K562 (cell line): ENCODE results near the gene NEMF. TPM values are rescaled to one million over a fixed set of nuclear protein-coding genes. Genes with fewer than 3 reads are reported as not detected.

Source experiments
- ADNP ChIP-seq: fragments of 200-800 bp; sonication (Bioruptor generic); IDR thresholded peaks from 2 replicates; pipeline ENCODE4 v1.6.1; 2016; ENCODE audit warnings: missing genetic modification characterization, missing compliant biosample characterization
- CREB1 ChIP-seq, 2 experiments: sonication (generic) in 1 of 2; formaldehyde crosslinking in 1 of 2; IDR thresholded peaks; 2 replicates each; pipeline versions ENCODE4 v1.6.1 to v1.8.0; 2012 to 2022; ENCODE audit warnings: inconsistent platforms in 1 of 2, mild to moderate bottlenecking in 1 of 2, missing genetic modification reagents in 1 of 2, moderate library complexity in 1 of 2
- CTCF ChIP-seq, 3 experiments: IDR thresholded peaks in 2 of 3; conservative IDR thresholded peaks in 1 of 3; 2 replicates each; pipeline ENCODE4 v1.5.1; 2011 to 2012; ENCODE audit warnings: low read length in 3 of 3, mild to moderate bottlenecking in 3 of 3, control low read depth in 2 of 3, improper control_type of control experiment in 1 of 3, inconsistent platforms in 1 of 3, low read depth in 1 of 3, mixed read lengths in 1 of 3, moderate library complexity in 1 of 3; ENCODE audit not compliant: insufficient read depth in 2 of 3
- ESRRA ChIP-seq: fragments of 450-650 bp; IDR thresholded peaks from 2 replicates; pipeline ENCODE4 v1.6.1; 2014; ENCODE audit warnings: low read depth, mild to moderate bottlenecking, moderate library complexity, borderline replicate concordance
- FIP1L1 ChIP-seq: fragments of 200-400 bp; formaldehyde crosslinking; IDR thresholded peaks from 2 replicates; pipeline ENCODE4 v1.6.1; 2018; ENCODE audit warnings: mild to moderate bottlenecking, low read depth, low read length; ENCODE audit not compliant: poor library complexity, severe bottlenecking
- FOXJ2 ChIP-seq: fragments of 200-800 bp; sonication (Bioruptor generic); IDR thresholded peaks from 2 replicates; pipeline ENCODE4 v1.6.1; 2016; ENCODE audit warnings: missing genetic modification characterization, missing compliant biosample characterization
- GATAD2B ChIP-seq: fragments of 450-650 bp; IDR thresholded peaks from 2 replicates; pipeline ENCODE4 v1.6.1; 2017; ENCODE audit warnings: mild to moderate bottlenecking, borderline replicate concordance
- HCFC1 ChIP-seq: IDR thresholded peaks from 2 replicates; pipeline ENCODE4 v1.6.1; 2012; ENCODE audit warnings: low read depth, low read length, improper control_type of control experiment
- HDAC2 ChIP-seq: fragments of 450-650 bp; IDR thresholded peaks from 2 replicates; pipeline ENCODE4 v1.6.1; 2016; ENCODE audit warnings: mild to moderate bottlenecking
- HNRNPH1 ChIP-seq: fragments of 200-400 bp; formaldehyde crosslinking; optimal IDR thresholded peaks from 2 replicates; pipeline ENCODE3; 2017; ENCODE audit warnings: low read depth, mild to moderate bottlenecking, low read length, moderate library complexity
- MEF2D ChIP-seq: conservative IDR thresholded peaks from 2 replicates; pipeline ENCODE4 v1.6.1; 2016; ENCODE audit warnings: low read depth, missing genetic modification characterization, missing compliant biosample characterization
- NFYB ChIP-seq: IDR thresholded peaks from 2 replicates; pipeline ENCODE4 v1.6.1; 2011; ENCODE audit warnings: mild to moderate bottlenecking, moderate library complexity; ENCODE audit not compliant: insufficient read length; ENCODE audit errors: extremely low read depth
- PCBP1 ChIP-seq: fragments of 200-400 bp; formaldehyde crosslinking; IDR thresholded peaks from 2 replicates; pipeline ENCODE4 v1.6.1; 2018; ENCODE audit warnings: mild to moderate bottlenecking, low read depth, low read length; ENCODE audit not compliant: poor library complexity, severe bottlenecking
- POLR2AphosphoS5 ChIP-seq: IDR thresholded peaks from 2 replicates; pipeline ENCODE4 v1.6.1; 2011; ENCODE audit warnings: mild to moderate bottlenecking, low read depth, low read length, moderate library complexity; ENCODE audit not compliant: control insufficient read depth, insufficient read depth
- POLR2B ChIP-seq: fragments of 450-650 bp; IDR thresholded peaks from 2 replicates; pipeline ENCODE4 v1.6.1; 2018; ENCODE audit warnings: low read depth; ENCODE audit not compliant: partially characterized antibody
- RAD21 ChIP-seq, 2 experiments: fragments of 250-450 bp in 1 of 2; fragments of 450-650 bp in 1 of 2; sonication (Bioruptor Pico) in 1 of 2; formaldehyde crosslinking in 1 of 2; IDR thresholded peaks in 1 of 2; conservative IDR thresholded peaks in 1 of 2; 2 replicates each; pipeline versions ENCODE4 v1.4.0 to v1.8.0; 2020 to 2022; ENCODE audit warnings: mild to moderate bottlenecking in 2 of 2, moderate library complexity in 1 of 2
- SMC3 ChIP-seq: conservative IDR thresholded peaks from 2 replicates; pipeline ENCODE4 v1.6.1; 2011; ENCODE audit warnings: low read depth, low read length, improper control_type of control experiment; ENCODE audit not compliant: insufficient read depth
- SOX6 ChIP-seq: fragments of 450-650 bp; IDR thresholded peaks from 2 replicates; pipeline ENCODE4 v1.6.1; 2014; ENCODE audit warnings: mild to moderate bottlenecking
- SUPT5H ChIP-seq: fragments of 450-650 bp; IDR thresholded peaks from 2 replicates; pipeline ENCODE4 v1.6.1; 2016
- TBL1XR1 ChIP-seq, 2 experiments: IDR thresholded peaks; 2 replicates each; pipeline ENCODE4 v1.6.1; 2012; ENCODE audit warnings: improper control_type of control experiment in 2 of 2, low read length in 2 of 2, mild to moderate bottlenecking in 1 of 2
- TRIM24 ChIP-seq, 2 experiments: fragments of 450-650 bp; IDR thresholded peaks; 2 replicates each; pipeline ENCODE4 v1.6.1; 2016
- ZNF121 ChIP-seq: sonication (generic); formaldehyde crosslinking; conservative IDR thresholded peaks from 2 replicates; pipeline ENCODE4 v1.8.0; 2022; ENCODE audit warnings: missing genetic modification reagents
- ZNF134 ChIP-seq: fragments of 250-450 bp; sonication (Bioruptor Pico); conservative IDR thresholded peaks from 2 replicates; pipeline ENCODE4 v1.4.0; 2020
- ZNF146 ChIP-seq: IDR thresholded peaks from one replicate; pipeline ENCODE4 v1.6.1; 2018; ENCODE audit warnings: missing compliant biosample characterization; ENCODE audit not compliant: unreplicated experiment
- ZNF239 ChIP-seq: fragments of 250-450 bp; sonication (Bioruptor Pico); IDR thresholded peaks from 2 replicates; pipeline ENCODE4 v1.4.0; 2020; ENCODE audit warnings: mild to moderate bottlenecking
- ZNF263 ChIP-seq: sonication (generic); formaldehyde crosslinking; IDR thresholded peaks from 2 replicates; pipeline ENCODE4 v1.8.0; 2022; ENCODE audit warnings: mild to moderate bottlenecking, missing genetic modification reagents, borderline replicate concordance
- ZNF395 ChIP-seq: fragments of 200-800 bp; sonication (Bioruptor generic); IDR thresholded peaks from 2 replicates; pipeline ENCODE4 v1.6.1; 2017; ENCODE audit warnings: missing genetic modification characterization, missing compliant biosample characterization
- polyA plus RNA-seq, 8 experiments: library from polyadenylated mRNA; depleted of rRNA in 4 of 8; stranded (reverse) in 5 of 8; unstranded in 3 of 8; fragments of >200 nt; fragmentation: Nextera tagmentation in 2 of 8; fragmentation: Illumina TruSeq in 1 of 8; extraction: Ambion mirVana in 2 of 8; extraction: Trizol in 1 of 8; gene quantifications; 2 replicates each; pipeline versions ENCODE4 v1.2.1 to v1.2.3, GENCODE V29; 2011 to 2014; ENCODE audit warnings: inconsistent platforms in 1 of 8, missing spikeins in 1 of 8
- total RNA-seq, 7 experiments: library from RNA; depleted of rRNA in 6 of 7; stranded (reverse); fragments of >200 nt in 6 of 7; fragmentation: Illumina TruSeq in 2 of 7; extraction: Trizol in 2 of 7; gene quantifications; 2 replicates each; pipeline versions ENCODE4 v1.2.1 to v1.2.3, GENCODE V29; 2011 to 2021; ENCODE audit warnings: low replicate concordance in 1 of 7

Gene NEMF
- total and polyA plus RNA-seq, 9 of the 15 experiments (the other 6 are each of a cell fraction or from before 2014, with no cell fraction given): 38.8 to 94.4 (median 61.0) TPM

- peak; percentile 52 for TF ChIP-seq ZNF395
- peak; percentile 12; the same call in 1 of the 2 replicates for TF ChIP-seq SOX6
- TF ChIP-seq SUPT5H: peak; percentile 63
- TF ChIP-seq SMC3: no peak
- TF ChIP-seq ADNP (tag): peak; percentile 96
- TF ChIP-seq ZNF239 (CRISPR knock-in tag): no peak
- peak; percentile 52 for TF ChIP-seq FIP1L1
- TF ChIP-seq ESRRA: peak; percentile 9; the same call in 1 of the 2 replicates
- no peak for TF ChIP-seq HNRNPH1
- peak in 1 of 2 experiments; percentile 45; a peak in 1 of 4 replicates for TF ChIP-seq TBL1XR1 (IDR thresholded peaks at IDR 0.05; ENCODE audit: low read length in 2 of 2)
- peak; percentile 48; the same call in 1 of the 2 replicates for TF ChIP-seq POLR2AphosphoS5
- peak; percentile 26; the same call in 1 of the 2 replicates for TF ChIP-seq HCFC1
- peak; percentile 84 for TF ChIP-seq ZNF134 (CRISPR knock-in tag)
- TF ChIP-seq TRIM24 (IDR thresholded peaks at IDR 0.05): no peak
- TF ChIP-seq NFYB: no peak
- peak; percentile 46 to 77 for TF ChIP-seq RAD21 (CRISPR knock-in tag; conservative IDR thresholded peaks at IDR 0.05 in 1 of 2, IDR thresholded peaks at IDR 0.05 in 1 of 2)
- peak; percentile 46; the same call in 1 of the 2 replicates for TF ChIP-seq MEF2D
- TF ChIP-seq ZNF121 (CRISPR knock-in tag): peak; percentile 70
- TF ChIP-seq ZNF263 (CRISPR knock-in tag): peak; percentile 50; the same call in 1 of the 2 replicates
- no peak for TF ChIP-seq PCBP1
- 0 out of 2 replicates have a peak, but pooled peaks have one; percentile 12 for TF ChIP-seq CREB1 (IDR thresholded peaks at IDR 0.05)
- TF ChIP-seq CREB1 (CRISPR knock-in tag; IDR thresholded peaks at IDR 0.05): no peak; the same call in 1 of the 2 replicates
- peak; percentile 45 for TF ChIP-seq POLR2B
- TF ChIP-seq HDAC2: 0 out of 2 replicates have a peak, but pooled peaks have one; percentile 43
- peak; percentile 60; the same call in 1 of the 2 replicates for TF ChIP-seq GATAD2B
- TF ChIP-seq ZNF146 (CRISPR knock-in tag): no peak
- TF ChIP-seq FOXJ2: peak; percentile 25; the same call in 1 of the 2 replicates
- peak; percentile 100 for TF ChIP-seq CTCF (IDR thresholded peaks at IDR 0.05 in 2 of 3, conservative IDR thresholded peaks at IDR 0.05 in 1 of 3; ENCODE audit: insufficient read depth in 2 of 3, low read depth in 1 of 3, low read length in 3 of 3)
Observed at GRCh38 chr14:49862089-49862673, 9.6 kb upstream of the NEMF start (continued).
